HepG2 (cell line): ENCODE data around the gene PMFBP1. TPM values are rescaled to one million over a fixed set of nuclear protein-coding genes. Genes with fewer than 3 reads are reported as not detected.
A peak's percentile ranks its signal among the peaks of the same experiment; 100 is the strongest.

ENCODE experiments used
- EEA1 ChIP-seq: sonication (generic); formaldehyde crosslinking; IDR thresholded peaks from 2 replicates; pipeline ENCODE4 v1.5.1; 2020; ENCODE audit warnings: mild to moderate bottlenecking, missing genetic modification reagents, borderline replicate concordance
- MATR3 ChIP-seq: sonication (generic); formaldehyde crosslinking; IDR thresholded peaks from 2 replicates; pipeline ENCODE4 v1.4.0; 2020; ENCODE audit warnings: missing genetic modification reagents
- MIER2 ChIP-seq: IDR thresholded peaks from 2 replicates; pipeline ENCODE4 v1.6.1; 2016; ENCODE audit warnings: missing biosample characterization, missing genetic modification reagents
- NAIF1 ChIP-seq: sonication (generic); formaldehyde crosslinking; IDR thresholded peaks from 2 replicates; pipeline ENCODE4 v1.5.0; 2020; ENCODE audit warnings: mild to moderate bottlenecking, missing genetic modification reagents, borderline replicate concordance
- NFKBIZ ChIP-seq: IDR thresholded peaks from 2 replicates; pipeline ENCODE4 v1.6.1; 2018; ENCODE audit warnings: missing genetic modification reagents, missing compliant biosample characterization
- NR2F1 ChIP-seq, 2 experiments: fragments of 450-650 bp in 1 of 2; formaldehyde crosslinking in 1 of 2; IDR thresholded peaks; 2 replicates each; pipeline versions ENCODE4 v1.5.0 to v1.6.1; 2016 to 2020; ENCODE audit warnings: mild to moderate bottlenecking in 1 of 2, missing compliant biosample characterization in 1 of 2, missing genetic modification reagents in 1 of 2, moderate library complexity in 1 of 2
- RNF2 ChIP-seq: fragments of 450-650 bp; conservative IDR thresholded peaks from 2 replicates; pipeline ENCODE4 v1.6.1; 2016; ENCODE audit warnings: low read depth
- SRY ChIP-seq: sonication (generic); formaldehyde crosslinking; IDR thresholded peaks from 2 replicates; pipeline ENCODE4 v1.8.0; 2022; ENCODE audit warnings: mild to moderate bottlenecking, missing genetic modification reagents
- U2AF2 ChIP-seq: fragments of 200-400 bp; formaldehyde crosslinking; IDR thresholded peaks from 2 replicates; pipeline ENCODE4 v1.6.1; 2017; ENCODE audit warnings: low read depth, mild to moderate bottlenecking, low read length
- XRCC5 ChIP-seq: fragments of 200-400 bp; formaldehyde crosslinking; optimal IDR thresholded peaks from 2 replicates; pipeline ENCODE3; 2017; ENCODE audit warnings: mild to moderate bottlenecking, low read length
- ZFP41 ChIP-seq: sonication (generic); formaldehyde crosslinking; IDR thresholded peaks from 2 replicates; pipeline ENCODE4 v1.4.0; 2020; ENCODE audit warnings: mild to moderate bottlenecking, missing genetic modification reagents, borderline replicate concordance
- ZFP82 ChIP-seq: sonication (generic); formaldehyde crosslinking; IDR thresholded peaks from 2 replicates; pipeline ENCODE4 v1.5.1; 2020; ENCODE audit warnings: mild to moderate bottlenecking, missing genetic modification reagents, borderline replicate concordance
- ZNF24 ChIP-seq: fragments of 450-650 bp; IDR thresholded peaks from 2 replicates; pipeline ENCODE4 v1.6.1; 2017; ENCODE audit warnings: antibody characterized with exemption, mild to moderate bottlenecking
- ZNF333 ChIP-seq: sonication (generic); formaldehyde crosslinking; IDR thresholded peaks from 2 replicates; pipeline ENCODE4 v1.4.0; 2020; ENCODE audit warnings: mild to moderate bottlenecking, missing genetic modification reagents, borderline replicate concordance
- polyA plus RNA-seq, 8 experiments: library from polyadenylated mRNA; depleted of rRNA in 3 of 8; stranded (reverse) in 7 of 8; unstranded in 1 of 8; fragments of >200 nt; fragmentation: Illumina TruSeq in 4 of 8; extraction: Trizol in 4 of 8; gene quantifications; 2 replicates each; pipeline versions ENCODE4 v1.2.1 to v1.2.3, GENCODE V29; 2011 to 2016; ENCODE audit warnings: low read depth in 4 of 8, missing spikeins in 1 of 8, mixed read lengths in 1 of 8; ENCODE audit not compliant: insufficient read depth in 1 of 8
- total RNA-seq, 5 experiments: library from RNA; depleted of rRNA; stranded (reverse); fragments of >200 nt; fragmentation: Illumina TruSeq; extraction: Trizol; gene quantifications; 2 replicates each; pipeline ENCODE4 v1.2.3, GENCODE V29; 2016; ENCODE audit warnings: low read depth in 1 of 5
- TF ChIP-seq, protein P1 (sequence below): sonication (generic); formaldehyde crosslinking; IDR thresholded peaks from 2 replicates; pipeline ENCODE4 v1.8.0; 2022; ENCODE audit warnings: missing genetic modification reagents, mild to moderate bottlenecking, inconsistent platforms, borderline replicate concordance
- TF ChIP-seq, protein P2 (sequence below): sonication (generic); formaldehyde crosslinking; IDR thresholded peaks from 2 replicates; pipeline ENCODE4 v1.8.0; 2022; ENCODE audit warnings: mild to moderate bottlenecking, missing genetic modification reagents, moderate library complexity
- TF ChIP-seq, protein P3 (sequence below), 2 experiments: fragments of 450-650 bp in 1 of 2; sonication (generic) in 1 of 2; formaldehyde crosslinking in 1 of 2; IDR thresholded peaks; 2 replicates each; pipeline versions ENCODE4 v1.6.1 to v1.8.0; 2016 to 2022; ENCODE audit warnings: antibody characterized with exemption in 1 of 2, mild to moderate bottlenecking in 1 of 2, missing genetic modification reagents in 1 of 2

PMFBP1 gene
- total and polyA plus RNA-seq, 2 of the 13 experiments (the other 11 are each of a cell fraction or from before 2014, with no cell fraction given), result 1.9 to 3.8 TPM

DNA sequence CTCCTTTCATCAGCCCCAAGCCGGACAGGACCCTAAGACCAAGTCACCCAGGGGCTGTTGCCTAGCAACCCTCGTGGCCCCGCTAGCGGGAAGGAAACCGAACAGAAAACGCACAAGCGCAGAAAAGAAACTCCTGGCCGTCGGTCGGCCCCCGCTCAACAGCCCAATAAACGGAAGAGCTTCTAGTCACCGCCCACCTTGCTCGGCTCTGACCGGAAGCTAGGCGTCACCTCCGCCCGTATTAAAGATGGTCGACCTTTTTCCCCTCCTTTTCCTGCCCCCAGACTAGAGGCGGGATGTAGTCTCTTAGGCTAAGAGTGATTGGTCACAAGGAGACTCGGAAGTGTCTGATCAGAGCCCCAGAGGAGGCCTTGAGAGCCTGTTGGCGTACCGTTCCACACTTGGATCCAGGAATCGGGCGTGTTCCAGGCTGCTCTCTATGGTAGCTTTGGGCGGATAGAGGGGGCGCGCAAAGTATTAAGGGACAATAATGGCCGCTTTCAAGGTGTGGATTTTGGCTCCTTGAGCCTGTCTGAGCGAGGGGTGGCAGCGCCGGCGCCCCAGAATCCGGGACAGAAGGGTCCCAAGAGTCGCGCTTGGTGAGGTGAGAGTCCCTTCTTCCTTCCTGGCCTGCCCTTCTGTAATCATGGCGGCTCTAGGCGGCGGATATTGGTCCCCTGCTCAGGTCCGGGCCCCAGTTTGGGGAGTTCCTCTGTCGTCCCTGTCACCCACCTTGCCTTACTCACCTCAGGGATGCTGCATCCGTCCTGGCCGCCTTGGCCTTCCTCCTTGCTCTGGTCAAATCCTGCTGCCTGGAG lies 78.3 kb downstream of the PMFBP1 start, which contains the start of the genes DHX38 and TXNL4B (continued):
- TF ChIP-seq RNF2 (no peak), ZFP41 (CRISPR knock-in tag) (no peak), MATR3 (CRISPR knock-in tag) (no peak), NFKBIZ (CRISPR knock-in tag) (0 out of 2 replicates have a peak, but pooled peaks have one; percentile 16), MIER2 (no peak; the same call in 1 of the 2 replicates), ZNF24 (no peak), ZNF333 (CRISPR knock-in tag) (peak; percentile 87; the same call in 1 of the 2 replicates), NR2F1 (CRISPR knock-in tag; IDR thresholded peaks at IDR 0.05) (no peak), XRCC5 (peak; percentile 72), SRY (peak; percentile 63; the same call in 1 of the 2 replicates), NAIF1 (CRISPR knock-in tag) (no peak), EEA1 (CRISPR knock-in tag) (no peak), ZFP82 (peak; percentile 73; the same call in 1 of the 2 replicates), U2AF2 (no peak)
- TF ChIP-seq, protein P1, sequence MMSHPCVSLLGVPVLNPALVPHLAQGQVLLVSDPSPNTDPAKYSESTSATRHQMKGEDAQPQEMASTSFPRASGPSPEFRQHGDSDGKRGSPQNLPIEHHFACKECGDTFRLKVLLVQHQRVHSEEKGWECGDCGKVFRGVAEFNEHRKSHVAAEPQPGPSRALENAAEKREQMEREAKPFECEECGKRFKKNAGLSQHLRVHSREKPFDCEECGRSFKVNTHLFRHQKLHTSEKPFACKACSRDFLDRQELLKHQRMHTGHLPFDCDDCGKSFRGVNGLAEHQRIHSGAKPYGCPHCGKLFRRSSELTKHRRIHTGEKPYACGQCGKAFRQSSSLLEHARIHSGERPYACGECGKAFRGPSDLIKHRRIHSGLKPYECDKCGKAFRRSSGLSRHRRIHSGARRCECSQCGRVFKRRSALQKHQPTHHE (CRISPR knock-in tag), result no peak
- TF ChIP-seq, protein P2, sequence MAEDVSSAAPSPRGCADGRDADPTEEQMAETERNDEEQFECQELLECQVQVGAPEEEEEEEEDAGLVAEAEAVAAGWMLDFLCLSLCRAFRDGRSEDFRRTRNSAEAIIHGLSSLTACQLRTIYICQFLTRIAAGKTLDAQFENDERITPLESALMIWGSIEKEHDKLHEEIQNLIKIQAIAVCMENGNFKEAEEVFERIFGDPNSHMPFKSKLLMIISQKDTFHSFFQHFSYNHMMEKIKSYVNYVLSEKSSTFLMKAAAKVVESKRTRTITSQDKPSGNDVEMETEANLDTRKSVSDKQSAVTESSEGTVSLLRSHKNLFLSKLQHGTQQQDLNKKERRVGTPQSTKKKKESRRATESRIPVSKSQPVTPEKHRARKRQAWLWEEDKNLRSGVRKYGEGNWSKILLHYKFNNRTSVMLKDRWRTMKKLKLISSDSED (CRISPR knock-in tag), result no peak
- TF ChIP-seq, protein P3, sequence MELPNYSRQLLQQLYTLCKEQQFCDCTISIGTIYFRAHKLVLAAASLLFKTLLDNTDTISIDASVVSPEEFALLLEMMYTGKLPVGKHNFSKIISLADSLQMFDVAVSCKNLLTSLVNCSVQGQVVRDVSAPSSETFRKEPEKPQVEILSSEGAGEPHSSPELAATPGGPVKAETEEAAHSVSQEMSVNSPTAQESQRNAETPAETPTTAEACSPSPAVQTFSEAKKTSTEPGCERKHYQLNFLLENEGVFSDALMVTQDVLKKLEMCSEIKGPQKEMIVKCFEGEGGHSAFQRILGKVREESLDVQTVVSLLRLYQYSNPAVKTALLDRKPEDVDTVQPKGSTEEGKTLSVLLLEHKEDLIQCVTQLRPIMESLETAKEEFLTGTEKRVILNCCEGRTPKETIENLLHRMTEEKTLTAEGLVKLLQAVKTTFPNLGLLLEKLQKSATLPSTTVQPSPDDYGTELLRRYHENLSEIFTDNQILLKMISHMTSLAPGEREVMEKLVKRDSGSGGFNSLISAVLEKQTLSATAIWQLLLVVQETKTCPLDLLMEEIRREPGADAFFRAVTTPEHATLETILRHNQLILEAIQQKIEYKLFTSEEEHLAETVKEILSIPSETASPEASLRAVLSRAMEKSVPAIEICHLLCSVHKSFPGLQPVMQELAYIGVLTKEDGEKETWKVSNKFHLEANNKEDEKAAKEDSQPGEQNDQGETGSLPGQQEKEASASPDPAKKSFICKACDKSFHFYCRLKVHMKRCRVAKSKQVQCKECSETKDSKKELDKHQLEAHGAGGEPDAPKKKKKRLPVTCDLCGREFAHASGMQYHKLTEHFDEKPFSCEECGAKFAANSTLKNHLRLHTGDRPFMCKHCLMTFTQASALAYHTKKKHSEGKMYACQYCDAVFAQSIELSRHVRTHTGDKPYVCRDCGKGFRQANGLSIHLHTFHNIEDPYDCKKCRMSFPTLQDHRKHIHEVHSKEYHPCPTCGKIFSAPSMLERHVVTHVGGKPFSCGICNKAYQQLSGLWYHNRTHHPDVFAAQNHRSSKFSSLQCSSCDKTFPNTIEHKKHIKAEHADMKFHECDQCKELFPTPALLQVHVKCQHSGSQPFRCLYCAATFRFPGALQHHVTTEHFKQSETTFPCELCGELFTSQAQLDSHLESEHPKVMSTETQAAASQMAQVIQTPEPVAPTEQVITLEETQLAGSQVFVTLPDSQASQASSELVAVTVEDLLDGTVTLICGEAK (IDR thresholded peaks at IDR 0.05), result peak; percentile 84
- TF ChIP-seq, protein P3 (CRISPR knock-in tag; IDR thresholded peaks at IDR 0.05), result no peak
